ENCODE results near the gene ZNF747.

GRCh38 chr16:30532285-30533145 lies 2.1 kb downstream of the ZNF747 start:
- TF ChIP-seq CTCF (conservative IDR thresholded peaks at IDR 0.05; ENCODE audit: low read depth, low read length) = no peak
- no peak for TF ChIP-seq EZH2 (IDR thresholded peaks at IDR 0.05; ENCODE audit: borderline replicate concordance, low read depth, low read length, poor library complexity, severe bottlenecking)

Measured in A673 (cell line).